ENCODE measurements around the gene NID1. TPM values are rescaled to one million over a fixed set of nuclear protein-coding genes. Genes with fewer than 3 reads are reported as not detected.

The NID1 gene
- total RNA-seq, 4 donors from 2014 or later, result 70.7 to 252 (median 184) TPM

DNA sequence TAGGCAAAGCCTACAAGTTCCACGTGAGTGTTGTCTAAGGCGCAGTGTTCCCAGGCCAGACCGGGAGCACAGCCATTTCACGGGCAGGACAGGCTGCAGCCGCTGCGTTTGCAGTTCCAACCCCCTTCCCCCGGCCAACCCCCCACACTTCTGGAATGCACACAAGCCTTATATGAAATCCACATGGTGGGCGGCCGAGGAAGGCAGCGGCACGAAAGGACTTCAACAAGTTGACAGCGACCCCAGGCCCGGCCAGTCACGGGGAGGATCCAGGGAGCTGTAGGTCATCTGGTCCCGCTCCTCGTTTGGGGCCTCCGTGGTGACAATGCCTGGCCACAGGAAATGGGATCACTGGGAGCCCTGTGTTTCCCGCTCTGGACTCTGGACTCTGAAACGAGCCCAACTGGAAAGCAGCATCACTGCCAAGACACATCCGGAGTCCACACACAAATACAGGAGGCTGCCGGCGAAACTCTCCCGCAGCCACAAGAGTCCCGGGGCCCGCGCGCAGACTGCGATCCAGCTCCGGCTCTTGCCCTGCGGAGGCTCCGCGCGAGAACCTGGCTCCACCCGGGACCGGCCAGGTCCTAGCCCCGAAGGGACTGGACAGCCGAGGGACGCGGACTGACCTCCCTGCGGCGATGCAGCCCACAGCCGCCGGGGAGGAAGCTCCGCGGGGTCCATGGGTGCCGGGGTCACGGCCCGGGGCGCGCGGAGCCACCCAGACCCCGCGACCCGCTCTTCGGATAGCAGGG is 794 bp downstream of the NID1 start:
- Histone ChIP-seq H3K27ac (peak overlapping the region; percentile 91 to 92), H3K27me3 (no peaks in the 10 kb centered on the region), H3K4me3 (peak overlapping the region; percentile 73 to 95), H3K36me3 (no peaks in the 10 kb centered on the region), H3K9me3 (no peaks in the 10 kb centered on the region), H3K4me1 (no peaks in the 10 kb centered on the region)
- TF ChIP-seq, protein P1, sequence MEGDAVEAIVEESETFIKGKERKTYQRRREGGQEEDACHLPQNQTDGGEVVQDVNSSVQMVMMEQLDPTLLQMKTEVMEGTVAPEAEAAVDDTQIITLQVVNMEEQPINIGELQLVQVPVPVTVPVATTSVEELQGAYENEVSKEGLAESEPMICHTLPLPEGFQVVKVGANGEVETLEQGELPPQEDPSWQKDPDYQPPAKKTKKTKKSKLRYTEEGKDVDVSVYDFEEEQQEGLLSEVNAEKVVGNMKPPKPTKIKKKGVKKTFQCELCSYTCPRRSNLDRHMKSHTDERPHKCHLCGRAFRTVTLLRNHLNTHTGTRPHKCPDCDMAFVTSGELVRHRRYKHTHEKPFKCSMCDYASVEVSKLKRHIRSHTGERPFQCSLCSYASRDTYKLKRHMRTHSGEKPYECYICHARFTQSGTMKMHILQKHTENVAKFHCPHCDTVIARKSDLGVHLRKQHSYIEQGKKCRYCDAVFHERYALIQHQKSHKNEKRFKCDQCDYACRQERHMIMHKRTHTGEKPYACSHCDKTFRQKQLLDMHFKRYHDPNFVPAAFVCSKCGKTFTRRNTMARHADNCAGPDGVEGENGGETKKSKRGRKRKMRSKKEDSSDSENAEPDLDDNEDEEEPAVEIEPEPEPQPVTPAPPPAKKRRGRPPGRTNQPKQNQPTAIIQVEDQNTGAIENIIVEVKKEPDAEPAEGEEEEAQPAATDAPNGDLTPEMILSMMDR (IDR thresholded peaks at IDR 0.05), result no peak
- peak; percentile 19 to 45 for TF ChIP-seq POLR2A (IDR thresholded peaks at IDR 0.05)
- intact Hi-C loops (cut with DNase I; ENCODE audit: low total_unique reads), result no loop called here
- DNase-seq, result peak; percentile 69 to 71

DNA sequence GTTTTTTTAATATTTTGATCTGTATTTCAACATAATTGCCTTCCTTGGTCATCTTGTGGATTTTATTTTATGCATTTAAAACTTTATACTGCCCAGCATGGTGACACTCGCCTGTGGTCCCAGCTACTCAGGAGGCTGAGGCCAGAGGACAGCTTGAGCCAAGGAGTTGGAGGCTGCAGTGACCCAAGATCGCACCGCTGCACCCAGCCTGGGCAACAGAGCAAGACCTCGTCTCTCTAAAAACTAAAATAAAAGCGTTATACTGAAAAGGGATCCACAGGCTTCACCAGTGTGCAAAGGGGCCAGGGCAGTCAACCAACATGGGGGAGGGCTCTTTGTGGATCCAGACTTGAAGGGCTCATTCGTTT is 1.4 kb downstream of the NID1 start:
- Histone ChIP-seq H3K27me3 (no peaks in the 10 kb centered on the region), H3K4me3 (peak overlapping the region; percentile 73 to 95), H3K27ac (peak overlapping the region; percentile 91 to 92), H3K9me3 (no peaks in the 10 kb centered on the region), H3K36me3 (no peaks in the 10 kb centered on the region), H3K4me1 (no peaks in the 10 kb centered on the region)
- intact Hi-C loops (cut with DNase I; ENCODE audit: low total_unique reads), result no loop called here
- no peak for TF ChIP-seq POLR2A (IDR thresholded peaks at IDR 0.05)
- TF ChIP-seq, protein P1 (IDR thresholded peaks at IDR 0.05), result no peak
- DNase-seq, result no peak

DNA sequence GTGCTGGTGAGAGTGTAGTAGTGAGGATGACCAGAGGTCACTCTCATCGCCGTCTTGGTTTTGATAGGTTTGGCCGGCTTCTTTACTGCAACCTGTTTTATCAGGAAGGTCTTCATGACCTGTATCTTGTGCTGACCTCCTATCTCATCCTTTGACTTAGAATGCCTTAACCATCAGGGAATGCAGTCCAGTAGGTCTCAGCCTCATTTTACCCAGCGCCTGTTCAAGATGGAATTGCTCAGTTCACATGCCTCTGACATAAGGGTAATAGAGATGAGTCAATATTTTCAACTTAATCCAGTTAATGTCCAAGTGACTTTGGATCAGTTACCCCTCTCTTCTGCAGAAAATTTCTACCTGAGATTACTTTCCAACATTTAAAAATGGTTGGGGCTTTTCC is 4.6 kb downstream of the NID1 start:
- no peaks in the 10 kb centered on the region for H3K4me1 ChIP-seq
- no peak overlapping the region for H3K4me3 ChIP-seq
- no peaks in the 10 kb centered on the region for H3K9me3 ChIP-seq
- no peak for DNase-seq
- H3K27me3 ChIP-seq, result no peaks in the 10 kb centered on the region
- TF ChIP-seq, protein P1 (IDR thresholded peaks at IDR 0.05), result no peak
- TF ChIP-seq POLR2A (IDR thresholded peaks at IDR 0.05), result no peak
- intact Hi-C loops (cut with DNase I; ENCODE audit: low total_unique reads), result no loop called here
- H3K27ac ChIP-seq, result peak overlapping the region; percentile 29 to 91
- H3K36me3 ChIP-seq, result no peaks in the 10 kb centered on the region

DNA sequence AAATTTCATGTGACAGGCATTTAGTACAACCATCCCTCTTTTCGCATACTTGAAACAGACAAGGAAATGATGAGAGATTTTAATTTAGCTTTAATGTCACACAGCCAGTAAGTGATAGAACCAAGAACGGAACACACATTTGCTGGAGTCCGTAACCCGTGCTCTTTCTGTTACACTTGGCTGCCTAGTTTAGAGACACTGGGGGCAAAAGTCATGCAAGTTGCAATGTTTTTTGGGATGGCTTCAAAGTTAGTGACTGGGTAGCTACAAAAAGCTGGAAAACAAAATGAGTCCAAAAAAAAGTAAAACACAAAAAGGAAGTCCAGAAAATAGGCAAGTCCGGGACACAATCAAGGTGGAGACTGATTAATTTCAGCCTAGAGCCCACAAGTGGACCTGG is 5.9 kb downstream of the NID1 start:
- H3K4me3 ChIP-seq, result peak overlapping the region in 1 of 2 donors; percentile 15
- H3K4me1 ChIP-seq, result no peaks in the 10 kb centered on the region
- no peak for DNase-seq

More for the DNA sequence above, 5.9 kb downstream of the NID1 start:
- peak overlapping the region; percentile 29 to 91 for H3K27ac ChIP-seq
- H3K9me3 ChIP-seq, result no peaks in the 10 kb centered on the region
- TF ChIP-seq POLR2A (IDR thresholded peaks at IDR 0.05), result no peak
- TF ChIP-seq, protein P1 (IDR thresholded peaks at IDR 0.05), result no peak
- no peaks in the 10 kb centered on the region for H3K36me3 ChIP-seq
- H3K27me3 ChIP-seq, result no peaks in the 10 kb centered on the region
- intact Hi-C loops (cut with DNase I; ENCODE audit: low total_unique reads), result no loop called here
